HepG2 (cell line): Measurements from ENCODE around the gene SASS6. TPM values are rescaled to one million over a fixed set of nuclear protein-coding genes. Genes with fewer than 3 reads are reported as not detected.

ENCODE experiments used
- ATF3 ChIP-seq: sonication (generic); formaldehyde crosslinking; IDR thresholded peaks from 2 replicates; pipeline ENCODE4 v1.4.0; 2020; ENCODE audit warnings: missing genetic modification reagents
- CBX2 ChIP-seq, 2 experiments: fragments of 200-600 bp in 1 of 2; sonication (generic); formaldehyde crosslinking in 1 of 2; IDR thresholded peaks; 2 replicates each; pipeline versions ENCODE4 v1.7.0 to v1.8.1; 2018 to 2022; ENCODE audit warnings: low read depth in 2 of 2, low read length in 1 of 2, mild to moderate bottlenecking in 1 of 2, missing genetic modification reagents in 1 of 2
- CREB1 ChIP-seq, 2 experiments: fragments of 450-650 bp in 1 of 2; IDR thresholded peaks; 2 replicates each; pipeline ENCODE4 v1.6.1; 2016 to 2017; ENCODE audit warnings: control low read depth in 1 of 2, mild to moderate bottlenecking in 1 of 2, missing compliant biosample characterization in 1 of 2, missing genetic modification characterization in 1 of 2
- E2F5 ChIP-seq: sonication (generic); formaldehyde crosslinking; conservative IDR thresholded peaks from 2 replicates; pipeline ENCODE4 v1.4.0; 2020; ENCODE audit warnings: missing genetic modification reagents
- FOXK2 ChIP-seq: fragments of 450-650 bp; IDR thresholded peaks from 2 replicates; pipeline ENCODE4 v1.6.1; 2016
- HCFC1 ChIP-seq: fragments of 150-350 bp; IDR thresholded peaks from 2 replicates; pipeline ENCODE4 v1.6.1; 2014; ENCODE audit warnings: low read depth, low read length
- HES4 ChIP-seq: sonication (generic); formaldehyde crosslinking; IDR thresholded peaks from 2 replicates; pipeline ENCODE4 v1.9.0; 2021; ENCODE audit warnings: mild to moderate bottlenecking, missing genetic modification reagents, borderline replicate concordance
- PHF21A ChIP-seq: sonication (generic); formaldehyde crosslinking; IDR thresholded peaks from 2 replicates; pipeline ENCODE4 v1.5.0; 2020; ENCODE audit warnings: mild to moderate bottlenecking, missing genetic modification reagents
- SIN3B ChIP-seq: fragments of 150-350 bp; IDR thresholded peaks from 2 replicates; pipeline ENCODE4 v1.6.1; 2014; ENCODE audit warnings: low read length
- TARDBP ChIP-seq: sonication (generic); formaldehyde crosslinking; IDR thresholded peaks from 2 replicates; pipeline ENCODE4 v1.8.0; 2022; ENCODE audit warnings: mild to moderate bottlenecking, missing genetic modification reagents
- TCF7 ChIP-seq: sonication (generic); IDR thresholded peaks from 2 replicates; pipeline ENCODE4 v1.6.1; 2016; ENCODE audit warnings: antibody characterized with exemption, low read depth
- ZBTB40 ChIP-seq, 2 experiments: fragments of 450-650 bp in 1 of 2; sonication (generic) in 1 of 2; formaldehyde crosslinking in 1 of 2; IDR thresholded peaks; 2 replicates each; pipeline versions ENCODE4 v1.6.1 to v1.8.0; 2016 to 2022; ENCODE audit warnings: antibody characterized with exemption in 1 of 2, mild to moderate bottlenecking in 1 of 2, missing genetic modification reagents in 1 of 2
- ZNF225 ChIP-seq: sonication (generic); formaldehyde crosslinking; IDR thresholded peaks from 2 replicates; pipeline ENCODE4 v1.4.0; 2020; ENCODE audit warnings: mild to moderate bottlenecking, missing genetic modification reagents
- ZNF512B ChIP-seq: sonication (generic); formaldehyde crosslinking; IDR thresholded peaks from 2 replicates; pipeline ENCODE4 v1.5.1; 2020; ENCODE audit warnings: missing genetic modification reagents, mild to moderate bottlenecking, borderline replicate concordance
- ZNF713 ChIP-seq: sonication (generic); formaldehyde crosslinking; IDR thresholded peaks from 2 replicates; pipeline ENCODE4 v1.4.0; 2020; ENCODE audit warnings: mild to moderate bottlenecking, missing genetic modification reagents
- polyA plus RNA-seq, 8 experiments: library from polyadenylated mRNA; depleted of rRNA in 3 of 8; stranded (reverse) in 7 of 8; unstranded in 1 of 8; fragments of >200 nt; fragmentation: Illumina TruSeq in 4 of 8; extraction: Trizol in 4 of 8; gene quantifications; 2 replicates each; pipeline versions ENCODE4 v1.2.1 to v1.2.3, GENCODE V29; 2011 to 2016; ENCODE audit warnings: low read depth in 4 of 8, missing spikeins in 1 of 8, mixed read lengths in 1 of 8; ENCODE audit not compliant: insufficient read depth in 1 of 8
- total RNA-seq, 5 experiments: library from RNA; depleted of rRNA; stranded (reverse); fragments of >200 nt; fragmentation: Illumina TruSeq; extraction: Trizol; gene quantifications; 2 replicates each; pipeline ENCODE4 v1.2.3, GENCODE V29; 2016; ENCODE audit warnings: low read depth in 1 of 5

Gene SASS6
- total and polyA plus RNA-seq, 2 of the 13 experiments (the other 11 are each of a cell fraction or from before 2014, with no cell fraction given) = 2.3 to 10.7 TPM

- TF ChIP-seq ZNF512B (CRISPR knock-in tag) (no peak), CREB1 (IDR thresholded peaks at IDR 0.05) (peak; percentile 62), CREB1 (CRISPR knock-in tag; IDR thresholded peaks at IDR 0.05) (peak; percentile 90), FOXK2 (no peak), ZNF713 (CRISPR knock-in tag) (no peak), CBX2 (IDR thresholded peaks at IDR 0.05; ENCODE audit: low read depth, low read length) (no peak), CBX2 (CRISPR knock-in tag; IDR thresholded peaks at IDR 0.05; ENCODE audit: low read depth) (no peak), PHF21A (CRISPR knock-in tag) (no peak), ATF3 (CRISPR knock-in tag) (0 out of 2 replicates have a peak, but pooled peaks have one; percentile 34), HCFC1 (peak; percentile 82), ZBTB40 (IDR thresholded peaks at IDR 0.05) (peak; percentile 54), ZBTB40 (CRISPR knock-in tag; IDR thresholded peaks at IDR 0.05) (peak; percentile 98), ZNF225 (CRISPR knock-in tag) (peak; percentile 89), SIN3B (peak; percentile 96), TARDBP (CRISPR knock-in tag) (peak; percentile 74; the same call in 1 of the 2 replicates), HES4 (CRISPR knock-in tag) (no peak), TCF7 (no peak), E2F5 (CRISPR knock-in tag) (peak; percentile 97)
These were observed at the start of gene SASS6, which contains the start of gene TRMT13 (continued) for GRCh38 chr1:100132566-100133477.
